OCI-LY1 (cell line): Measurements from ENCODE around the gene OLA1.

ENCODE experiments used
- EZH2 ChIP-seq: fragments of 200-600 bp; sonication (generic), shearing (Covaris generic); IDR thresholded peaks from 2 replicates; pipeline ENCODE4 v1.8.0; 2017; ENCODE audit warnings: borderline replicate concordance, mixed run types, mild to moderate bottlenecking, antibody characterized with exemption, low read length, moderate library complexity, mixed read lengths
- TF ChIP-seq, protein P1 (sequence below): fragments of 200-600 bp; sonication (generic), shearing (Covaris generic); IDR thresholded peaks from 2 replicates; pipeline ENCODE4 v1.5.1; 2017; ENCODE audit warnings: mild to moderate bottlenecking, antibody characterized with exemption, low read length, moderate library complexity, mixed read lengths

DNA sequence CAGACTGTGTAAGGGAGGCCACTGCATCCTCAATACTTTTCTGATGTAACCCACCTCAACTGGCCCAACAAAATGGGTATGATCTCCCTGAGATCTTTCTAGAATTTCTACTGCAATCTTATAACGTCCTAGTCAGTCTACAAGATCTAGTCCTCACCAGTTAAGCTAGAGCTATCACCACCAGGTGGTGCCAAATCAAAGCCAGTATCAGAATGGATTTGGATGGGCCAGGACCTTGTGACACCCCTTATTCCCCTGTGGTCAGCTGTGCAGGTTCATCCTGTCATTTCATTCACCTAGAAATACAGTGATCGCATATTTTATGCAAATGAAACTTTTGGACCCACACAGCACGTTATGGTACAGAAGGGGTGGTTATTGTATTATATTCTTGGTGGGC lies 90.3 kb downstream of the OLA1 start:
- TF ChIP-seq, protein P1, sequence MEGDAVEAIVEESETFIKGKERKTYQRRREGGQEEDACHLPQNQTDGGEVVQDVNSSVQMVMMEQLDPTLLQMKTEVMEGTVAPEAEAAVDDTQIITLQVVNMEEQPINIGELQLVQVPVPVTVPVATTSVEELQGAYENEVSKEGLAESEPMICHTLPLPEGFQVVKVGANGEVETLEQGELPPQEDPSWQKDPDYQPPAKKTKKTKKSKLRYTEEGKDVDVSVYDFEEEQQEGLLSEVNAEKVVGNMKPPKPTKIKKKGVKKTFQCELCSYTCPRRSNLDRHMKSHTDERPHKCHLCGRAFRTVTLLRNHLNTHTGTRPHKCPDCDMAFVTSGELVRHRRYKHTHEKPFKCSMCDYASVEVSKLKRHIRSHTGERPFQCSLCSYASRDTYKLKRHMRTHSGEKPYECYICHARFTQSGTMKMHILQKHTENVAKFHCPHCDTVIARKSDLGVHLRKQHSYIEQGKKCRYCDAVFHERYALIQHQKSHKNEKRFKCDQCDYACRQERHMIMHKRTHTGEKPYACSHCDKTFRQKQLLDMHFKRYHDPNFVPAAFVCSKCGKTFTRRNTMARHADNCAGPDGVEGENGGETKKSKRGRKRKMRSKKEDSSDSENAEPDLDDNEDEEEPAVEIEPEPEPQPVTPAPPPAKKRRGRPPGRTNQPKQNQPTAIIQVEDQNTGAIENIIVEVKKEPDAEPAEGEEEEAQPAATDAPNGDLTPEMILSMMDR = peak; percentile 84
- TF ChIP-seq EZH2 = no peak
